Gastrocnemius medialis (tissue), 4 donors: ENCODE data around the gene FHOD3.

Source experiments
- POLR2A ChIP-seq, 2 donors: fragments of 450-650 bp; IDR thresholded peaks; one replicate each; pipeline ENCODE4 v1.6.1; 2017; ENCODE audit warnings: antibody characterized with exemption in 2 of 2, mild to moderate bottlenecking in 2 of 2, moderate library complexity in 2 of 2
- TF ChIP-seq, protein P1 (sequence below), 5 experiments: fragments of 450-650 bp in 3 of 5; fragments of 200-600 bp in 2 of 5; sonication (generic) in 2 of 5; IDR thresholded peaks in 4 of 5; conservative IDR thresholded peaks in 1 of 5; 1 replicate in 4 of 5; 2 replicates in 1 of 5; pipeline ENCODE4 v1.5.1; 2016 to 2019; ENCODE audit warnings: antibody characterized with exemption in 5 of 5, mild to moderate bottlenecking in 3 of 5, moderate library complexity in 3 of 5

GRCh38 chr18:36559149-36559857 lies 261.8 kb downstream of the FHOD3 start:
- TF ChIP-seq, protein P1, sequence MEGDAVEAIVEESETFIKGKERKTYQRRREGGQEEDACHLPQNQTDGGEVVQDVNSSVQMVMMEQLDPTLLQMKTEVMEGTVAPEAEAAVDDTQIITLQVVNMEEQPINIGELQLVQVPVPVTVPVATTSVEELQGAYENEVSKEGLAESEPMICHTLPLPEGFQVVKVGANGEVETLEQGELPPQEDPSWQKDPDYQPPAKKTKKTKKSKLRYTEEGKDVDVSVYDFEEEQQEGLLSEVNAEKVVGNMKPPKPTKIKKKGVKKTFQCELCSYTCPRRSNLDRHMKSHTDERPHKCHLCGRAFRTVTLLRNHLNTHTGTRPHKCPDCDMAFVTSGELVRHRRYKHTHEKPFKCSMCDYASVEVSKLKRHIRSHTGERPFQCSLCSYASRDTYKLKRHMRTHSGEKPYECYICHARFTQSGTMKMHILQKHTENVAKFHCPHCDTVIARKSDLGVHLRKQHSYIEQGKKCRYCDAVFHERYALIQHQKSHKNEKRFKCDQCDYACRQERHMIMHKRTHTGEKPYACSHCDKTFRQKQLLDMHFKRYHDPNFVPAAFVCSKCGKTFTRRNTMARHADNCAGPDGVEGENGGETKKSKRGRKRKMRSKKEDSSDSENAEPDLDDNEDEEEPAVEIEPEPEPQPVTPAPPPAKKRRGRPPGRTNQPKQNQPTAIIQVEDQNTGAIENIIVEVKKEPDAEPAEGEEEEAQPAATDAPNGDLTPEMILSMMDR (IDR thresholded peaks at IDR 0.05 in 4 of 5, conservative IDR thresholded peaks at IDR 0.05 in 1 of 5), result no peak
- TF ChIP-seq POLR2A (IDR thresholded peaks at IDR 0.05), result no peak
